MM.1S (cell line): Measurements from ENCODE around the gene USP54.

Experiments used
- DNase-seq: peaks from one replicate; pipeline ENCODE4 v3.0.0-alpha.2; 2015
- H2AFZ ChIP-seq: fragments of 300-600 bp; sonication (generic); 2 replicates; pipeline ENCODE4 v1.6.0; 2016; ENCODE audit warnings: antibody characterized with exemption, low read length
- H3F3A ChIP-seq: fragments of 300-600 bp; sonication (generic); 2 replicates; pipeline ENCODE4 v1.6.1; 2016; ENCODE audit warnings: mild to moderate bottlenecking, antibody characterized with exemption, low read length, moderate library complexity, mixed read lengths; ENCODE audit not compliant: insufficient read depth
- H3K27ac ChIP-seq: fragments of 300-600 bp; sonication (generic); 2 replicates; pipeline ENCODE4 v1.5.1; 2016; ENCODE audit warnings: mild to moderate bottlenecking, low read length
- H3K27me3 ChIP-seq: fragments of 300-600 bp; sonication (generic); replicated peaks from 2 replicates; pipeline ENCODE4 v1.6.0; 2016; ENCODE audit warnings: low read length; ENCODE audit not compliant: insufficient read depth
- H3K36me3 ChIP-seq: fragments of 300-600 bp; sonication (generic); replicated peaks from 2 replicates; pipeline ENCODE4 v1.6.1; 2016; ENCODE audit warnings: mild to moderate bottlenecking, low read length, mixed read lengths; ENCODE audit not compliant: insufficient read depth
- H3K4me1 ChIP-seq: fragments of 300-600 bp; sonication (generic); 2 replicates; pipeline ENCODE4 v1.6.1; 2016; ENCODE audit warnings: low read length, mixed read lengths
- H3K4me2 ChIP-seq: fragments of 300-600 bp; sonication (generic); 2 replicates; pipeline ENCODE4 v1.6.0; 2016; ENCODE audit warnings: low read depth, low read length
- H3K4me3 ChIP-seq: fragments of 300-600 bp; sonication (generic); 2 replicates; pipeline ENCODE4 v1.5.1; 2016; ENCODE audit warnings: low read length, mixed read lengths
- H3K79me2 ChIP-seq: fragments of 300-600 bp; sonication (generic); 2 replicates; pipeline ENCODE4 v1.6.1; 2016; ENCODE audit warnings: mixed run types, low read length, mixed read lengths
- H3K9ac ChIP-seq: fragments of 300-600 bp; sonication (generic); 2 replicates; pipeline ENCODE4 v1.6.1; 2016; ENCODE audit warnings: low read length, mixed read lengths
- H3K9me2 ChIP-seq: fragments of 300-600 bp; sonication (generic); replicated peaks from 2 replicates; pipeline ENCODE4 v1.6.1; 2016; ENCODE audit warnings: mild to moderate bottlenecking, low read length, mixed read lengths; ENCODE audit not compliant: insufficient read depth
- H3K9me3 ChIP-seq: fragments of 300-600 bp; sonication (generic); replicated peaks from 2 replicates; pipeline ENCODE4 v1.6.1; 2016; ENCODE audit warnings: mild to moderate bottlenecking, low read length, mixed read lengths; ENCODE audit not compliant: insufficient read depth
- H4K20me1 ChIP-seq: fragments of 300-600 bp; sonication (generic); 2 replicates; pipeline ENCODE4 v1.6.1; 2016; ENCODE audit warnings: mild to moderate bottlenecking, low read length, moderate library complexity, mixed read lengths; ENCODE audit not compliant: insufficient read depth
- CTCF ChIP-seq: fragments of 300-600 bp; sonication (generic); IDR thresholded peaks from 2 replicates; pipeline ENCODE4 v1.5.1; 2016; ENCODE audit warnings: antibody characterized with exemption, low read length, mixed read lengths
- EZH2 ChIP-seq: fragments of 300-600 bp; sonication (generic); optimal IDR thresholded peaks from 2 replicates; pipeline ENCODE3; 2017; ENCODE audit warnings: low read depth, mild to moderate bottlenecking, antibody characterized with exemption, low read length, mixed read lengths
- EZH2phosphoT487 ChIP-seq: fragments of 300-600 bp; sonication (generic); IDR thresholded peaks from 2 replicates; pipeline ENCODE4 v1.6.1; 2018; ENCODE audit warnings: antibody characterized with exemption, low read length

The USP54 gene

GRCh38 chr10:73517166-73517888 lies 73.8 kb downstream of the USP54 start:
- Histone ChIP-seq H3K9me3 (no peaks in the 10 kb centered on the region), H3K79me2 (no peaks in the 10 kb centered on the region), H3K27ac (no peak overlapping the region), H3K36me3 (no peaks in the 10 kb centered on the region), H3F3A (no peaks in the 10 kb centered on the region), H4K20me1 (no peaks in the 10 kb centered on the region), H3K9ac (no peak overlapping the region), H2AFZ (no peak overlapping the region), H3K9me2 (no peaks in the 10 kb centered on the region), H3K4me2 (no peak overlapping the region), H3K4me3 (no peak overlapping the region), H3K4me1 (no peaks in the 10 kb centered on the region), H3K27me3 (no peaks in the 10 kb centered on the region)
- no peak for DNase-seq
- TF ChIP-seq EZH2 (no peak), CTCF (no peak), EZH2phosphoT487 (no peak)

- DNase-seq: no peak
- no peaks in the 10 kb centered on the region for H4K20me1 ChIP-seq
- H3K27ac ChIP-seq: no peak overlapping the region
- no peak overlapping the region for H2AFZ ChIP-seq
- no peaks in the 10 kb centered on the region for H3K4me1 ChIP-seq
- no peak overlapping the region for H3K9ac ChIP-seq
- no peaks in the 10 kb centered on the region for H3K9me2 ChIP-seq
- no peaks in the 10 kb centered on the region for H3F3A ChIP-seq
- TF ChIP-seq CTCF: no peak
- TF ChIP-seq EZH2phosphoT487: no peak
- no peak for TF ChIP-seq EZH2
- H3K36me3 ChIP-seq: no peaks in the 10 kb centered on the region
- H3K27me3 ChIP-seq: no peaks in the 10 kb centered on the region
- H3K79me2 ChIP-seq: no peaks in the 10 kb centered on the region
- H3K9me3 ChIP-seq: no peaks in the 10 kb centered on the region
- no peak overlapping the region for H3K4me3 ChIP-seq
- H3K4me2 ChIP-seq: no peak overlapping the region
These were observed 78.9 kb downstream of the USP54 start for GRCh38 chr10:73512207-73512743.

- H3K36me3 ChIP-seq: no peaks in the 10 kb centered on the region
- H3K27ac ChIP-seq: no peak overlapping the region
- no peaks in the 10 kb centered on the region for H3K9me2 ChIP-seq
- no peak for DNase-seq
- H3K79me2 ChIP-seq: no peaks in the 10 kb centered on the region
- no peaks in the 10 kb centered on the region for H3K27me3 ChIP-seq
- H3F3A ChIP-seq: no peaks in the 10 kb centered on the region
- no peak overlapping the region for H3K9ac ChIP-seq
- no peaks in the 10 kb centered on the region for H3K9me3 ChIP-seq
- H3K4me3 ChIP-seq: no peak overlapping the region
- no peaks in the 10 kb centered on the region for H4K20me1 ChIP-seq
- no peak overlapping the region for H3K4me2 ChIP-seq
- H3K4me1 ChIP-seq: no peaks in the 10 kb centered on the region
- no peak overlapping the region for H2AFZ ChIP-seq
- TF ChIP-seq CTCF (no peak), EZH2 (no peak), EZH2phosphoT487 (no peak)
These were observed 81.4 kb downstream of the USP54 start for GRCh38 chr10:73509695-73510094.
